Measurements from ENCODE around the gene PARD3. TPM values are rescaled to one million over a fixed set of nuclear protein-coding genes. Genes with fewer than 3 reads are reported as not detected.

PARD3 gene
- total RNA-seq, 4 donors from 2014 or later = 39.2 to 124 (median 48.0) TPM

DNA sequence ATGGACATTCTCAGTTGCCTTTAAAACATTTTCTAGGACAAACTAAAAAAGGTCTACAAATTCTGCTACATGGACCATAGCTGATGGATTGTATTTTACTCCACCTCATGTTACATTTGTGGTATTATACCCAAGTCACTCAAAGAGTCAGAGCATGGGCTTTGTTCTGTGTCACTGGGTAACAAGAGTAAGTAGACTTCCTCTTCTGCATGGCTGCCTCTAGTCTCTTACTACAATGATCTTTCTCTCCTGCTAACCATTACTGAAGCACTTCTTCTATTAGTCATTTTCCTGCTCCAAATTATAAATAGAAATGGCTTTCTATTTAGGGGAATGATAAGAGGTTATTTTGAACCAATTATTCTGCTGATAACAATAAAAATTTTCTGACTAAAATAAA, 753.3 kb downstream of the PARD3 start:
- H3K9me3 ChIP-seq = peaks cover 0 to 17% (median 0%) of the 10 kb centered on the region in 4 donors
- no peaks in the 10 kb centered on the region for H3K36me3 ChIP-seq
- H3K27ac ChIP-seq = no peak overlapping the region
- no peak overlapping the region for H3K4me3 ChIP-seq
- TF ChIP-seq POLR2A (IDR thresholded peaks at IDR 0.05) = no peak
- TF ChIP-seq, protein P1, sequence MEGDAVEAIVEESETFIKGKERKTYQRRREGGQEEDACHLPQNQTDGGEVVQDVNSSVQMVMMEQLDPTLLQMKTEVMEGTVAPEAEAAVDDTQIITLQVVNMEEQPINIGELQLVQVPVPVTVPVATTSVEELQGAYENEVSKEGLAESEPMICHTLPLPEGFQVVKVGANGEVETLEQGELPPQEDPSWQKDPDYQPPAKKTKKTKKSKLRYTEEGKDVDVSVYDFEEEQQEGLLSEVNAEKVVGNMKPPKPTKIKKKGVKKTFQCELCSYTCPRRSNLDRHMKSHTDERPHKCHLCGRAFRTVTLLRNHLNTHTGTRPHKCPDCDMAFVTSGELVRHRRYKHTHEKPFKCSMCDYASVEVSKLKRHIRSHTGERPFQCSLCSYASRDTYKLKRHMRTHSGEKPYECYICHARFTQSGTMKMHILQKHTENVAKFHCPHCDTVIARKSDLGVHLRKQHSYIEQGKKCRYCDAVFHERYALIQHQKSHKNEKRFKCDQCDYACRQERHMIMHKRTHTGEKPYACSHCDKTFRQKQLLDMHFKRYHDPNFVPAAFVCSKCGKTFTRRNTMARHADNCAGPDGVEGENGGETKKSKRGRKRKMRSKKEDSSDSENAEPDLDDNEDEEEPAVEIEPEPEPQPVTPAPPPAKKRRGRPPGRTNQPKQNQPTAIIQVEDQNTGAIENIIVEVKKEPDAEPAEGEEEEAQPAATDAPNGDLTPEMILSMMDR (IDR thresholded peaks at IDR 0.05) = no peak
- H3K4me1 ChIP-seq = no peaks in the 10 kb centered on the region
- DNase-seq = no peak
- no peaks in the 10 kb centered on the region for H3K27me3 ChIP-seq

Small RNA genes lying within 50 kb of the gene (small RNA-seq; reads per million reads assigned to genes)
- gene ELOBP4 (0 reads per million in 2 donors), gene RF00019 (0 reads per million in 2 donors), gene RPL37P18 (0 reads per million in 2 donors)

Data from Peyer's patch (tissue), 4 donors.